Mesenchymal stem cell (in vitro differentiated cells and primary cell): ENCODE measurements around the gene TRIM42.

Experiments
- DNase-seq: peaks from one replicate; pipeline ENCODE4 v3.0.0-alpha.2; 2013
- H2AFZ ChIP-seq: one replicate; pipeline ENCODE4 v1.6.1; 2013; ENCODE audit warnings: low read depth, mild to moderate bottlenecking, control low read depth, inconsistent platforms, low read length, moderate library complexity
- H2AK5ac ChIP-seq: 2 replicates; pipeline ENCODE4 v1.6.1; 2013; ENCODE audit warnings: low read length, moderate library complexity, mild to moderate bottlenecking, inconsistent platforms; ENCODE audit not compliant: severe bottlenecking
- H2BK120ac ChIP-seq: one replicate; pipeline ENCODE4 v1.6.1; 2013; ENCODE audit warnings: low read depth, mild to moderate bottlenecking, inconsistent platforms, low read length, moderate library complexity
- H2BK12ac ChIP-seq, 2 experiments: one replicate each; pipeline ENCODE4 v1.6.1; 2013; ENCODE audit warnings: inconsistent platforms in 2 of 2, low read length in 2 of 2, mild to moderate bottlenecking in 2 of 2, moderate library complexity in 2 of 2, control low read depth in 1 of 2
- H2BK15ac ChIP-seq: one replicate; pipeline ENCODE4 v1.6.1; 2013; ENCODE audit warnings: mild to moderate bottlenecking, low read depth, inconsistent platforms; ENCODE audit not compliant: poor library complexity, severe bottlenecking
- H2BK5ac ChIP-seq: 2 replicates; pipeline ENCODE4 v1.6.1; 2013; ENCODE audit warnings: low read depth, mild to moderate bottlenecking, low read length, control low read depth, inconsistent platforms; ENCODE audit not compliant: poor library complexity, severe bottlenecking
- H3K14ac ChIP-seq, 2 experiments: one replicate each; pipeline ENCODE4 v1.6.1; 2013; ENCODE audit warnings: inconsistent platforms in 2 of 2, low read length in 2 of 2, control low read depth in 1 of 2, mild to moderate bottlenecking in 1 of 2, moderate library complexity in 1 of 2
- H3K18ac ChIP-seq, 2 experiments: one replicate each; pipeline ENCODE4 v1.6.1; 2013; ENCODE audit warnings: inconsistent platforms in 2 of 2, low read length in 2 of 2, control low read depth in 1 of 2, low read depth in 1 of 2, mild to moderate bottlenecking in 1 of 2
- H3K23ac ChIP-seq, 2 experiments: one replicate each; pipeline ENCODE4 v1.6.1; 2013; ENCODE audit warnings: inconsistent platforms in 2 of 2, low read length in 2 of 2, mild to moderate bottlenecking in 2 of 2, moderate library complexity in 2 of 2, control low read depth in 1 of 2
- H3K27ac ChIP-seq: 2 replicates; pipeline ENCODE4 v1.5.1; 2013; ENCODE audit warnings: mild to moderate bottlenecking, moderate library complexity, low read length, control low read depth, inconsistent platforms; ENCODE audit not compliant: poor library complexity, severe bottlenecking
- H3K27me3 ChIP-seq, 2 experiments: 2 replicates each; pipeline versions ENCODE4 v1.6.1 to v1.7.0; 2013; ENCODE audit warnings: low read length in 2 of 2, mild to moderate bottlenecking in 2 of 2, moderate library complexity in 2 of 2, control low read depth in 1 of 2, inconsistent platforms in 1 of 2; ENCODE audit not compliant: control insufficient read depth in 1 of 2, insufficient read depth in 1 of 2
- H3K36me3 ChIP-seq, 2 experiments: 2 replicates each; pipeline versions ENCODE4 v1.6.1 to v1.7.0; 2013; ENCODE audit warnings: low read length in 2 of 2, control low read depth in 1 of 2, inconsistent platforms in 1 of 2, low read depth in 1 of 2, mild to moderate bottlenecking in 1 of 2; ENCODE audit not compliant: insufficient read depth in 2 of 2, control insufficient read depth in 1 of 2
- H3K4ac ChIP-seq, 2 experiments: one replicate each; pipeline ENCODE4 v1.6.1; 2013; ENCODE audit warnings: inconsistent platforms in 2 of 2, low read length in 2 of 2, mild to moderate bottlenecking in 2 of 2, moderate library complexity in 2 of 2, control low read depth in 1 of 2, low read depth in 1 of 2
- H3K4me1 ChIP-seq: 2 replicates; pipeline ENCODE4 v1.6.1; 2013; ENCODE audit warnings: low read depth, low read length, control low read depth; ENCODE audit not compliant: control insufficient read depth, insufficient read depth
- H3K4me2 ChIP-seq: 2 replicates; pipeline ENCODE4 v1.6.1; 2013; ENCODE audit warnings: low read length, mild to moderate bottlenecking, inconsistent platforms; ENCODE audit not compliant: poor library complexity, severe bottlenecking
- H3K4me3 ChIP-seq, 2 experiments: 2 replicates each; pipeline versions ENCODE4 v1.5.1 to v1.7.0; 2013; ENCODE audit warnings: low read length in 2 of 2, mild to moderate bottlenecking in 2 of 2, control low read depth in 1 of 2, low read depth in 1 of 2; ENCODE audit not compliant: insufficient read depth in 1 of 2
- H3K79me1 ChIP-seq: replicated peaks from 2 replicates; pipeline ENCODE4 v1.6.1; 2013; ENCODE audit warnings: mild to moderate bottlenecking, control low read depth, low read length, inconsistent platforms; ENCODE audit not compliant: poor library complexity, severe bottlenecking
- H3K9ac ChIP-seq: 2 replicates; pipeline ENCODE4 v1.7.0; 2013; ENCODE audit warnings: mild to moderate bottlenecking, low read length, moderate library complexity
- H3K9me3 ChIP-seq: 2 replicates; pipeline ENCODE4 v1.7.0; 2013; ENCODE audit warnings: mild to moderate bottlenecking, low read length; ENCODE audit not compliant: control insufficient read depth
- H4K8ac ChIP-seq: one replicate; pipeline ENCODE4 v1.6.1; 2013; ENCODE audit warnings: inconsistent platforms, mild to moderate bottlenecking, low read length, moderate library complexity
- H4K91ac ChIP-seq: one replicate; pipeline ENCODE4 v1.6.1; 2013; ENCODE audit warnings: mild to moderate bottlenecking, low read length, inconsistent platforms
- WGBS: methylation state at CpG from one replicate; pipeline ENCODE4 v1.1.7; 2013; ENCODE audit warnings: mixed read lengths; 5-methylcytosine and 5-hydroxymethylcytosine counted together

Gene TRIM42

DNA sequence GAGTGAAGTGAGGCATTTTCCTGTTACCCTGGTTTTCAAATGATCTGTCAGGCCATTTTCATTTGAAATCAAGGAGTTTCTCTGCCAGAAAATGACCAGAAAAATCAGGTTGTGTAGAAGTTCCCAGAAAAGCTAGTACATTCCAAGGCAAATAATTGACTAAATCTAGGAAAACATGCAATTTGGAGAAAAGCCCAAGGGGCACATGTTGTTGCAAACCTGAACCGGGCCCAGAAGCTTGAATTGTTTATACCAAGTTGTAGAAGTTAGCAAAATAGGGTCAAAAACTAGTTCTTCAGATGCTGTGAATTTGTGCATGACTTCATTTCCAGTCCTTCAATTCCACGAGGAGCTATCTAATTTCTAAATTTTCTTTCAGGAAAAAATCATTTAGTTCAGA, 31.0 kb downstream of the TRIM42 start:
- Histone ChIP-seq H2AFZ (no peak overlapping the region), H2BK12ac (no peak overlapping the region), H4K8ac (no peak overlapping the region), H3K79me1 (no peaks in the 10 kb centered on the region), H3K36me3 (no peaks in the 10 kb centered on the region), H3K27ac (no peak overlapping the region), H3K23ac (no peak overlapping the region), H2BK120ac (no peak overlapping the region), H2BK15ac (no peak overlapping the region), H2BK5ac (no peak overlapping the region), H4K91ac (no peak overlapping the region), H3K9me3 (no peaks in the 10 kb centered on the region), H2AK5ac (no peak overlapping the region), H3K4me2 (no peak overlapping the region), H3K14ac (no peak overlapping the region), H3K9ac (no peak overlapping the region), H3K18ac (no peak overlapping the region), H3K27me3 (no peaks in the 10 kb centered on the region), H3K4ac (no peak overlapping the region), H3K4me3 (no peak overlapping the region), H3K4me1 (no peaks in the 10 kb centered on the region)
- WGBS = 79% methylated on average over 1 of the region's 2 CpGs
- no peak for DNase-seq

DNA sequence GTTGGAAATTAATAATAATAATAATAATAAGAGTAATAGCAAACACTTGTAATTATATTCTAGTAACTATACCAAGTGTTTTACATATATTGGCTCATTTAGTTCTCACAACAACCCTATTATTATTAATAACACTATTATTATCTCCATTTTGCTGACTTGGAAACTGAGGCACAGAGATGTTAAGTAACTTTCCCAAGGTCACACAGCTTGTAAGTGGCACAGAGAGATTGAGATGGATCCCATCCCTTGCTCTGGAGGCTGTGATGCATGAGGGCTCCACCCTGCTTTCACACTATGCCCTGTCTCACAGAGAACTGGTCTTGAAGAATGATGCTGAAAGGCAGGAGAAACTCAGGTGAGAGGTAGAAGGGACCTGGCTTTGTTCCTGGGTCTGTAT, 31.9 kb downstream of the TRIM42 start:
- no peak overlapping the region for H2BK120ac ChIP-seq
- no peak overlapping the region for H3K23ac ChIP-seq
- H3K36me3 ChIP-seq = no peaks in the 10 kb centered on the region
- H4K8ac ChIP-seq = no peak overlapping the region
- H3K9me3 ChIP-seq = no peaks in the 10 kb centered on the region
- H2BK5ac ChIP-seq = no peak overlapping the region
- no peak overlapping the region for H2AFZ ChIP-seq
- H3K27ac ChIP-seq = no peak overlapping the region
- H4K91ac ChIP-seq = no peak overlapping the region
- no peak overlapping the region for H2BK15ac ChIP-seq
- H2AK5ac ChIP-seq = no peak overlapping the region
- no peak overlapping the region for H3K18ac ChIP-seq
- no peak overlapping the region for H2BK12ac ChIP-seq
- H3K4me3 ChIP-seq = no peak overlapping the region
- no peaks in the 10 kb centered on the region for H3K79me1 ChIP-seq
- H3K9ac ChIP-seq = no peak overlapping the region
- H3K4me1 ChIP-seq = no peaks in the 10 kb centered on the region
- no peak overlapping the region for H3K4ac ChIP-seq
- H3K14ac ChIP-seq = no peak overlapping the region
- H3K27me3 ChIP-seq = no peaks in the 10 kb centered on the region
- no peak for DNase-seq
- no peak overlapping the region for H3K4me2 ChIP-seq

DNA sequence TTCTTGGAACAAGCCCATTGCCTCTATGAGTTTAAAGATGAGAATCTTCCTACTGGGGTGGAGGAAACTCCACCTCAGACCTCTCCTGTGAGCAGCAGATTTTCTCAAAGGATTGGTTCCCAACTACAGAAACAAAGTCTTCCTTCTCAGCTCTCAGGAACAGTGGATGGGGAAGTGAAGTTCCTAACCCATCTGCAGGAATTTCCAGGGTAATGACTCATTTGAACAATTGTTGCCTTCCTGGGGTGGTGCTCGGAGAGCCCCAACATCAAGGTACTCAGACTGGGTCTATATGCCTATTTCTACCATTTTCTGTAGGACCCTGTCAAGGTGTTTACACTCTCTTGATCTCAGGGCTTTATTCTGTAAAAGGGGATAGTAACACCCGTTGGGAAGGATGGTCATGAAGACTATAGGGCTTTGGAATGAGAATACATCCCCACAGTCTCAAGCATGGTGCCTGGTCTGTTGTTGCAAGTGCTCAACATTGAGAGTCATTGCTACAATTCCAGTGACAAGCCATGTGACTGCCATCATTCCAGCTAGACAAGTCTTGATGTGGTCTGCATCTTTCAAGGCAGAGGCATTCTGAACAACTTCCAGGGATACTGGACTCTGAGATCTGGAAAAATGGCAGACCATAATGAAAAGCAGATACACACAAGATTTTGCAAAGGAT, 33.0 kb downstream of the TRIM42 start:
- Histone ChIP-seq H3K79me1 (no peaks in the 10 kb centered on the region), H2BK15ac (no peak overlapping the region), H2BK120ac (no peak overlapping the region), H3K27ac (no peak overlapping the region), H4K8ac (no peak overlapping the region), H3K36me3 (no peaks in the 10 kb centered on the region), H3K4me2 (no peak overlapping the region), H3K4me3 (no peak overlapping the region), H3K9me3 (no peaks in the 10 kb centered on the region), H3K4me1 (no peaks in the 10 kb centered on the region), H2AK5ac (no peak overlapping the region), H3K18ac (no peak overlapping the region), H3K14ac (no peak overlapping the region), H3K4ac (no peak overlapping the region), H3K27me3 (no peaks in the 10 kb centered on the region), H3K23ac (no peak overlapping the region), H2AFZ (no peak overlapping the region), H4K91ac (no peak overlapping the region), H3K9ac (no peak overlapping the region), H2BK5ac (no peak overlapping the region), H2BK12ac (no peak overlapping the region)
- DNase-seq = no peak
- WGBS = 57% methylated on average over 1 of the region's 2 CpGs

DNA sequence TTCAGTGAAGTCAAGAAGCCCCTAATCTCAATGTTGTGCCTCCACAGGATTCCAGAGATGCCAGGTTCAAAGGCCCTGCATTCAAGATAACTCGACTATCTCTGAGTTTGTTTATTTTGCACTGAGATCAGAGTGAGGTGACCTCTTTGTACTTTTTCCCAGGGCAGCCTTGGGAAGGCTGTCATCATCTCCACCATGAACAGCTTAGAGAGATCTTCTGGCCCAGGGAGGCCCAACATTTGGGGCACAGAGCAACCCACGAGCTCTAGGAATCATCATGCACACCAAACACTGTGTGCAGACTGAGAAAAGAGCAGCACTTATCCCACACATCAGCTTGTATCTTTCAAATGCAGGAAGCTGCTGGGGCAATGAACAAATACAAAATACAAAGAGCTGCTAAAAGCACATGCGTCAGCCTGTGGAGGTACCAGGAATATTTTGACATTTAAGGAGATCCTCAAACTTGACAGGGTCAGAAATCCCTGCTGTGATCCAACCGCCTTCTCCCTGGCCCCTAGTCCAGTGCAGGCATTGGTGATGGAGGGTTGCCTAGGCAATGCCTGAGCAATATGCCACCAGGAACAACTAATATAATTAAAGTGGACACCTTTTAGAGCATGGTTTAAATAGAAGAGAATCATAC, 33.6 kb downstream of the TRIM42 start:
- Histone ChIP-seq H3K9me3 (no peaks in the 10 kb centered on the region), H2BK12ac (no peak overlapping the region), H3K79me1 (no peaks in the 10 kb centered on the region), H3K23ac (no peak overlapping the region), H2BK5ac (no peak overlapping the region), H2BK15ac (no peak overlapping the region), H2BK120ac (no peak overlapping the region), H3K4me3 (no peak overlapping the region), H3K4me1 (no peaks in the 10 kb centered on the region), H3K18ac (no peak overlapping the region), H3K14ac (no peak overlapping the region), H3K9ac (no peak overlapping the region), H2AK5ac (no peak overlapping the region), H3K27ac (no peak overlapping the region), H4K91ac (no peak overlapping the region), H3K4me2 (no peak overlapping the region), H2AFZ (no peak overlapping the region), H3K27me3 (no peaks in the 10 kb centered on the region), H3K36me3 (no peaks in the 10 kb centered on the region), H4K8ac (no peak overlapping the region), H3K4ac (no peak overlapping the region)
- no peak for DNase-seq
- WGBS = 46% methylated on average over 4 of the region's 4 CpGs
